CD4-positive, alpha-beta T cell (primary cell): Measurements from ENCODE around the gene NMRAL1. TPM values are rescaled to one million over a fixed set of nuclear protein-coding genes. Genes with fewer than 3 reads are reported as not detected.

Source experiments
- ATAC-seq: fragments of 200-7000 bp; cut with Tn5 transposase; one replicate; pipeline ENCODE4 v1.10.0; 2022; ENCODE audit warnings: mild to moderate bottlenecking; ENCODE audit not compliant: poor library complexity
- CTCF ChIA-PET: fragments of 350-600 bp; sonication (Branson Sonifier 250); formaldehyde crosslinking; loops from one replicate; lab custom pipeline; 2021; ENCODE audit warnings: antibody characterized with exemption, inconsistent platforms; lab: Charles Lee
- POLR2A ChIA-PET: fragments of 350-600 bp; sonication (Branson Sonifier 250); formaldehyde crosslinking; loops from one replicate; lab custom pipeline; 2021; ENCODE audit warnings: antibody characterized with exemption, inconsistent platforms; lab: Charles Lee
- DNase-seq, 14 experiments: peaks; one replicate each; pipeline ENCODE4 v3.0.0-alpha.2; 2013 to 2020; ENCODE audit warnings: mixed read lengths in 2 of 14
- H3K27ac ChIP-seq, 2 donors: one replicate each; pipeline versions ENCODE4 v1.5.1 to v1.7.0; 2013; ENCODE audit warnings: low read length in 2 of 2, low read depth in 1 of 2, mild to moderate bottlenecking in 1 of 2
- H3K27me3 ChIP-seq, 2 experiments: 1 replicate in 1 of 2; 2 replicates in 1 of 2; pipeline versions ENCODE4 v1.6.1 to v1.7.0; 2013; ENCODE audit warnings: low read length in 2 of 2, control low read depth in 1 of 2, mild to moderate bottlenecking in 1 of 2, moderate library complexity in 1 of 2; ENCODE audit not compliant: insufficient read depth in 2 of 2, control insufficient read depth in 1 of 2
- H3K36me3 ChIP-seq: one replicate; pipeline ENCODE4 v1.6.1; 2013; ENCODE audit warnings: low read length, control low read depth; ENCODE audit not compliant: insufficient read depth
- H3K4me1 ChIP-seq: one replicate; pipeline ENCODE4 v1.6.1; 2013; ENCODE audit warnings: low read length, control low read depth; ENCODE audit not compliant: insufficient read depth
- H3K4me3 ChIP-seq: one replicate; pipeline ENCODE4 v1.5.1; 2013; ENCODE audit warnings: mild to moderate bottlenecking, low read length, moderate library complexity
- H3K9me3 ChIP-seq, 2 experiments: 1 replicate in 1 of 2; 2 replicates in 1 of 2; pipeline versions ENCODE4 v1.6.1 to v1.7.0; 2013; ENCODE audit warnings: low read length in 2 of 2, mild to moderate bottlenecking in 2 of 2, control low read depth in 1 of 2, moderate library complexity in 1 of 2; ENCODE audit not compliant: control insufficient read depth in 1 of 2, insufficient read depth in 1 of 2
- H3K27ac Mint-ChIP-seq: one replicate; pipeline ENCODE4 v1.8.0; 2020; ENCODE audit warnings: mixed read lengths
- H3K27me3 Mint-ChIP-seq: one replicate; pipeline ENCODE4 v1.8.0; 2021; ENCODE audit warnings: mixed read lengths
- H3K36me3 Mint-ChIP-seq: one replicate; pipeline ENCODE4 v1.8.0; 2021; ENCODE audit warnings: low read depth, mixed read lengths
- H3K4me1 Mint-ChIP-seq: one replicate; pipeline ENCODE4 v1.8.0; 2021; ENCODE audit warnings: low read depth, mixed read lengths
- H3K4me3 Mint-ChIP-seq: one replicate; pipeline ENCODE4 v1.8.0; 2020; ENCODE audit warnings: mild to moderate bottlenecking, mixed read lengths
- H3K9me3 Mint-ChIP-seq: one replicate; pipeline ENCODE4 v1.8.0; 2020; ENCODE audit warnings: mixed read lengths
- CTCF ChIP-seq: fragments of 200-600 bp; IDR thresholded peaks from one replicate; pipeline ENCODE4 v1.8.0; 2022; ENCODE audit warnings: antibody characterized with exemption, mild to moderate bottlenecking
- intact Hi-C, 2 experiments: fragments of 100-400 bp; cut with DNase I in 1 of 2; cut with micrococcal nuclease in 1 of 2; formaldehyde crosslinking; loops; one replicate each; pipeline versions ENCODE4 v1.15.1 to v1.9.0; 2023 to 2025; cut with DNase I, micrococcal nuclease
- total RNA-seq, 174 experiments: library from RNA in 2 of 174; stranded (reverse) in 2 of 174; gene quantifications; one replicate each; pipeline ENCODE4 v1.2.3 and lab custom pipeline; 2021 to 2026

NMRAL1 gene
- total RNA-seq, 2 experiments from 2014 or later = 28.6 to 29.5 TPM

- Histone ChIP-seq H3K36me3 (peaks cover 58% of the 10 kb centered on the region), H3K27ac (peak overlapping the region; percentile 53 to 65), H3K27me3 (no peaks in the 10 kb centered on the region), H3K9me3 (no peaks in the 10 kb centered on the region), H3K4me3 (no peak overlapping the region), H3K4me1 (peaks cover 24% of the 10 kb centered on the region)
- H3K4me1 Mint-ChIP-seq = peaks cover 17% of the 10 kb centered on the region
- peak overlapping the region; percentile 30 for H3K4me3 Mint-ChIP-seq
- intact Hi-C loops = no loop called here
- ATAC-seq = peak; percentile 93
- no peaks in the 10 kb centered on the region for H3K9me3 Mint-ChIP-seq
- POLR2A ChIA-PET = interaction anchor here (0.5 to 2.8 kb wide), 7 partner anchors 9 to 190 kb away, joined by 3 to 28 read pairs (median 4); partner anchors contain the start of genes HMOX2 and NMRAL1
- CTCF ChIA-PET = interaction anchor here (0.9 kb wide), 1 partner anchor 83 kb away, joined by 3 read pairs; no protein-coding TSS in a partner anchor
- H3K36me3 Mint-ChIP-seq = peaks cover 36% of the 10 kb centered on the region
- peak overlapping the region; percentile 84 for H3K27ac Mint-ChIP-seq
- H3K27me3 Mint-ChIP-seq = no peaks in the 10 kb centered on the region
- DNase-seq = peak; percentile 27 to 89 (median 52)
- TF ChIP-seq CTCF = no peak
Measured at GRCh38 chr16:4465977-4466779, 8.2 kb downstream of the NMRAL1 start.

DNA sequence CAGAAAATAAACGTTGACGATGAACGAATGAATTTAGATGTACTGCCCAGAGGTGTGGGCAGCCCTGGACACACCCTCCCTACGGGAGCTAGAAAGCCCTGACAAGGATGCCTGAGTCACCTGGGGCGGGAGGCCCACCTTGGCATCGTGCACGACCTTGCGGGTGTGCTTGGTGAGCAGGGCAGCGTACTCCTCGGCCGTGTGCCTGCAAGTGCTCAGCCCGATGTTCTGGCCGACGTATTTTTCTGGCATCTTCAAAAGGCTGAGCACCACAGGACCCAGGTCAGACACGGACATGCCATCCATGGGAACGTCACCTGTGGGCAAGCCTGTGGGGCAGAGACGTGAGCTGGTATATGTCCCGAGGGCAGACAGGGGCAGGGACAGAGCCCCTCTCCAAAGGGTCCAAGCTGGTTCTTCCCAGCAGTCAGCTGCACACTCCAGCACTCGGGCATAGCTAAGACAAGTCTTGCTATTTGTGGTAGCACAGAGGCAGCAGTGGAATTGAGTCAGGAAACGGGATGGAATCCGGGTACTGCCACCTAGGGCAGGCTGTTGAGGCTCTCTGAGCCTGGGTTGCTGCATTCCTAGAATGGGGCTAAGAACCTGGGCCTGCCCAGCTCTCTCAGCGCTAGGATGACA, 10.8 kb downstream of the NMRAL1 start:
- ATAC-seq = no peak

More for the DNA sequence above, 10.8 kb downstream of the NMRAL1 start:
- no peaks in the 10 kb centered on the region for H3K9me3 ChIP-seq
- peaks cover 41% of the 10 kb centered on the region for H3K4me1 ChIP-seq
- peaks cover 54% of the 10 kb centered on the region for H3K36me3 Mint-ChIP-seq
- H3K9me3 Mint-ChIP-seq = no peaks in the 10 kb centered on the region
- H3K36me3 ChIP-seq = peaks cover 57% of the 10 kb centered on the region
- no peaks in the 10 kb centered on the region for H3K27me3 ChIP-seq
- H3K4me3 Mint-ChIP-seq = no peak overlapping the region
- H3K4me3 ChIP-seq = no peak overlapping the region
- POLR2A ChIA-PET = interaction anchor here (0.6 to 1.6 kb wide), 2 partner anchors 42 kb away, joined by 3 read pairs; no protein-coding TSS in a partner anchor
- CTCF ChIA-PET = no interaction called here
- no peak for TF ChIP-seq CTCF
- peak overlapping the region; percentile 42 for H3K27ac Mint-ChIP-seq
- no peak overlapping the region for H3K27ac ChIP-seq
- H3K4me1 Mint-ChIP-seq = peaks cover 25% of the 10 kb centered on the region
- intact Hi-C loops = no loop called here
- no peak for DNase-seq
- H3K27me3 Mint-ChIP-seq = no peaks in the 10 kb centered on the region
